HG03442 (cell line): ENCODE data around the gene RAB2B.
"Not testable (repeated sequence)": the region's sequence is repeated elsewhere in the genome, so short reads cannot be mapped to it uniquely, and the experiment has no call there.

Source experiments
- ATAC-seq: cut with Tn5 transposase; IDR thresholded peaks from one replicate; pipeline ENCODE4 v1.9.1; 2021; ENCODE audit warnings: mild to moderate bottlenecking, moderate library complexity; ENCODE audit not compliant: unreplicated experiment

The RAB2B gene

GRCh38 chr14:21494902-21495762, 18.4 kb upstream of the RAB2B start:
- no peak for ATAC-seq

DNA sequence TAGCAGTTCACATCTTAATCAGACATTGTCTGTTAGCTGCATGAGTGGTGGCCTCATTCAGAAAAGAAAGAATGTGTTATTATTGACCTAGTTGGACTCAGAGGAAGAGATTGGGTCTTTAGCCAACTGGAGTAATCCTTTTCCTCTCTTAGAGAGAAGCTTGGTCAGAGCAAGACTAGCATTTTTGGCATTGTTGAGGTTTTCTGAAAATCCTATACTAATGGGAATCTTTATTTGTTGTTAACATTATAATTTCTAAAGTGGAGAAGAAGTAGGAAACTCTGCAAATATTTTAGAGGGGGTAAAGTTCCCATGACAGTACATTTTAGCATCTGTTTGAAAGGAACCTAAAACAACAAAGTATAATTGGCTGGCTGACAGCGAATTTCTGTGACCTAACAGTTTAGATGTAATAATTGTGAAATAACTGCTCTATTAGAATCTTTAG, 9.9 kb upstream of the RAB2B start:
- ATAC-seq, result no peak

- peak; percentile 25 for ATAC-seq
Measured at GRCh38 chr14:21476523-21476924, 235 bp downstream of the RAB2B start.

- no peak for ATAC-seq
Measured at GRCh38 chr14:21475767-21476522, 814 bp downstream of the RAB2B start.

GRCh38 chr14:21467616-21468015, 9.1 kb downstream of the RAB2B start:
- no peak for ATAC-seq

DNA sequence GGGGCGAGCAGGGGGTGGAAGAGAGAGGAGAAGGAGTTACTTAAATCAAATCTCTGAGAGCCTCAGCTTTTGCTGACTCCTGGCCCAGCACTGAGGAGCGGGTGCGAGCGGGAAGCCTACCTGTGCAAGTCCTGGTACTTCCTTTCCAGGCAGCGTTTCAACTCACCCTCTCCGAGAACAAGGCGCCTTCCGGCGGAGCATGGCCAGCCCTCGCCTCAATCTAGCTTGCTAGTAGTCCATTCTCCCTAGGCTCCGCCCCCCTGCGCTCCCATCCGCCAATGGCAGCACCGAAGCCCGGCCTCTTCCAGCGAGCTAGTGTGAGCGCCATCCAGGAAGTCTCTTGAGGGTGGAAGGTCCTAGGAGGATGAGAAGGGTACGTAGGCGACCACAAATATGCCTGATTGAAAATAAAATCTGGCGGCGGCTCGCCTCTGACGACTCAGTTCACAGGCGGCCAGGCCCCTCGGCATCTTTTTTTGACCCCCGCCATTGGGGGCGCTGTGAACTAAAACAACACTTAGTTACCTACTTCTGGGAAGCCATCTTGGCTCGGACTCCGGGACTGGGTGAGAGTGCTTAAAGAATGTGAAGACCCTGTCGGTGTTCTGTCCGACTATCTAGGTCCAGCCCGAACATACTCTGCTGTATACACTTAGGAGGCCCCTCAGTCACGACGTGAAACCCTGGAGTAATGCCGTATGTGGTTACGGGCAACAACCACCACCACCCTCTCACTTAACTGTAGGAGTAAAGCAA, 20.7 kb downstream of the RAB2B start, which contains the start of gene CHD8:
Gene CHD8 (minus strand): TSS at position 212 of the 756 bp plus-strand sequence. CDS start 24,480 bp downstream, outside the sequence.
- peak; percentile 96 for ATAC-seq

- ATAC-seq, result peak; percentile 11
Measured at GRCh38 chr14:21455592-21455911, 21.2 kb downstream of the RAB2B start.

DNA sequence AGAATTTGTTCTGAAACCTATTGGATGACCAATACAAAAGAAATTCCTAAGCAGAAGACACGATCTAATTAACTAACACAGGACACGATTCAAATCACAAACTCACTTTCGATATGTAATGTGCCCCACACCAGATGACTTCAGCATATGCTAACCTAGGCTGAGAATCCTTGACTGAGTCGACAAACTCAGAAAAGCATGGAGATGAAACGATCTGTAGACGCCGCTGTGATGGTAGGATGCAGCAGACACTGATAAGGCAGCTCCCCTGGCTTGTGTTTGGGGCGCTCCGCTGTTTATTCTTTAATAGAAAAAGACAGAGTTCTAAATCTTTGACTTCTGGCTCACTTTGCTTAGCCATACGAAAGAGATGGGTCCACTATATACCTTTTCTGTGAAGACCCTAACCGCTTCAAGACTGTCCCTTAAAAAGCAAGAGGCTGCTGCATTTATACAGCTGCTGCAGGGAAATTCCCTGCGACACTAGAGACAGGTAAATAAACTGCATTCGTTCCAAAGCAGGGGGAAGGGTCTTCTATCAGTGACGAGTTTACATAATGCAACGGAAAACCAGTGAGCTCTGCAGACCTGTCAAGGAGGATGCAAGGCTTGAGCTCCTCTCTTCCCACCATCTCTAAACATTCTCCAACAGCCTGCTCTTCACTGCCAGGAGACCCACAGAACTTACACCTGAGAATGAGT, 21.8 kb downstream of the RAB2B start:
- no peak for ATAC-seq

GRCh38 chr14:21449899-21450216, 26.9 kb downstream of the RAB2B start:
- no peak for ATAC-seq

- not testable (repeated sequence) for ATAC-seq
Measured at GRCh38 chr14:21442657-21443056, 34.1 kb downstream of the RAB2B start.

DNA sequence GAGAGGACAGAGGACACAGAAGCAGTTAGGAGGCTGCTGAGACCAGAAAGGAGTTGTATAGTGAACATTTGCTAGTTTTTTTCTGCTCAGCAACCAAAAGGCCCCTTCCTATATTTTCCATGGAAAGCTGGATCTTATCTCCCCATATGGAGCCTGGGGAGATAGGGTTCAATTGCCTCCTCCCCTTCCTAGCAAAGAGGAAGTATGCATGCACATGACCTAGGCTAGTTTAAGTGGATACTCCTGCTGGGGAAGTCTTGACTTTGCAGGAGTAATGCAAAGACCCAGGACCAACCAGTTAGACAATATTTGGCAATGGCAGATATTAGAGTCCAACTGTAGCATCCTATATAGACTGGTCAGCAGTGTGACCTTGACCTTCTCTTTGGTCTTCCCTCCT, 35.9 kb downstream of the RAB2B start:
- ATAC-seq, result no peak

GRCh38 chr14:21437063-21437901, 39.5 kb downstream of the RAB2B start:
- peak; percentile 98 for ATAC-seq

DNA sequence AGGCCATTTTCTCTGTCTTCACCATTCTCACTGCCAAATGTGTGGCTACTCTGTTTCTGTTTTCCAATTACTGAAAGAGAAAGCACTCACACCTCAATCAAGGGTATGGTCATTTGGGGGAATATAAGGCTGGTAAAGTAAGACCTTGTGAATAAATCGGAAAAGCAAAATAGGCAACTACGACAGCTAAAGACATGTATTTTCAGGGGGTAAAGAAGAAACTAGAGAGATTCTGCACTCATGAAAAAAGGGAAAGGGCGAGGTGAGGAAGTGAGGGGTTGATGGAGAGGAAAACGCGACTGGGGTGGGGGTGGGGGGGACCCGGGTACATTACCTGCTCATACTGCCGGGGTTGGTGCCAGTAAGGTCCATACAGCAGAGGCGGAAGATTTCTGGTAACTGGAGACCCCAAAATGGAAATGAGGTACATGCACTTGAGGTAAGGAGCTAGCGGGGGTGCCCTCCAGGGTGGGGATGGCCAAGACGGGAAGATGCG, 40.1 kb downstream of the RAB2B start:
- no peak for ATAC-seq

DNA sequence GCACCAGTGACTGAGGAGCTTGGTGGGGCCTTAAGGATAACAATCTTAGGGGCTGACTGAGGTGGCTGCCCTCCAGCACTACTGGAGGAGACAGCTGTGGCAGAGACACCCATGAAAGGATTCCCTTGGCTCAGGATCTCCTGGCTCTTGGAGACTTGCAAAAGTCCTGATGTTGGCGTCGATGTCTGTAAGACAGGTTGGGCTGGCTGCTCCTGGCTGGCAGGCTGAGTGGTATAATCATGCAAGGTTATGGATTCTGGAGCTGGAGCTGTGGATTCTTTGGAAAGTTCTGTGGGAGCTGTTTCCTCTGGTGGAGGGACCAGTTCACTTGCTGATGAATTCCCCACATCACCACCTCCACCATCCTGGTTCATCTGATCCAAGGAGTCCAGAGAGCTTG, 45.6 kb downstream of the RAB2B start:
- ATAC-seq, result no peak

- no peak for ATAC-seq
Measured at GRCh38 chr14:21428930-21429329, 47.8 kb downstream of the RAB2B start.

- ATAC-seq, result no peak
Measured at GRCh38 chr14:21426692-21427091, 50.1 kb downstream of the RAB2B start.

GRCh38 chr14:21419528-21419927, 57.2 kb downstream of the RAB2B start:
- ATAC-seq, result no peak

- ATAC-seq, result no peak
Measured at GRCh38 chr14:21415329-21415728, 61.4 kb downstream of the RAB2B start.

DNA sequence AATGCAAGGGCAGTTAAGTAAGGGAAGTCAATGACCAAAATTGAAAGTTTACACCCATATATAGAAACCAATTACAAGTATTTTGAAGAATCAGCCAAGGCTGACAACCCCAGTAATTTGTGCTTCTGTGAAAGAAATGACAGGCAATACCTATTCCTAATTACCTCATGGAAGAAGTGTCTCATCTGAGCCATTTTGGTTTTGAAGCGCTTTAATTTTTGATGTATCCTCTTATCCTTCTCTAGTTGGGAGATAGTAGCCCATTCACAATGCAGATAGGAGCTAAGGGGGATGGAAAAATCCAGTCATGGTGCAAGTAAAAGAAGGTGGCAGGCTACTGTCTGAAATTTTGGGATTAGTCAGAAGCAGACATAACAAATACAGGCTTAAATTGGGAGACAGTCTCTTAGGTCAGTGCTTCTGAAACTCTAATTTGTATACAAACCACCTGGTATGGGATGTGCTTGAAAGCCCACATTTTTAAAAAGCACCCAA, 62.6 kb downstream of the RAB2B start:
- ATAC-seq, result peak; percentile 68
